T47D (cell line): ENCODE results near the gene RUFY3.
"Not testable (repeated sequence)": the region's sequence is repeated elsewhere in the genome, so short reads cannot be mapped to it uniquely, and the experiment has no call there.

Experiments used
- DNase-seq, 2 experiments: peaks; one replicate each; pipeline versions ENCODE4 v3.0.0 to v3.0.0-alpha.2; 2011 to 2012; ENCODE audit warnings: low read depth in 1 of 2, low spot score in 1 of 2
- JUND ChIP-seq: IDR thresholded peaks from 2 replicates; pipeline ENCODE4 v1.6.1; 2012; ENCODE audit warnings: low read depth
- in situ Hi-C: cut with HindIII; loops from 2 replicates; pipeline ENCODE4 v1.10.0; 2016; ENCODE audit warnings: low sequenced_read_pairs, low pct_unique_long_range_greater_than_20kb

RUFY3 gene

GRCh38 chr4:70700712-70701111, 21.1 kb upstream of the RUFY3 start:
- DNase-seq: no peak
- in situ Hi-C loops: no loop called here
- TF ChIP-seq JUND: no peak

DNA sequence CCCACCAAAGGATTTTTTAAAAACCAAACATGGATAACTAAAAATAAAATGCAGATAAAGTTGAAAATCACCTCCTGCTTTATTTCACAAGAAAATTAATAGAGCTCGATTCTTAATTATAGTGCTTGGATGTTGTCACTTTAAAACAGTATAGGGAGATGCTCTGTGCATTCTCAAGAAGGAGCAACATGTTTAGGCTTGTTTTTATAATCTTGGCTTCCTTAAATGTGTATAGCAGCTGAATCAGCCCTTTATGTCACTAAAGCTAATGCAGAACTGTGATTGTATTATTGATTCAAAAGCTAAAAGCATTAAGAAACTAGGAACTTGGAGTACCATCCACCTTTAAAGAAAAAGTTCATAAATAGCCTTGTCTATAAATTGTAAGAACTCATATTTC, 20.5 kb upstream of the RUFY3 start:
- DNase-seq: no peak
- in situ Hi-C loops: no loop called here
- TF ChIP-seq JUND: no peak

DNA sequence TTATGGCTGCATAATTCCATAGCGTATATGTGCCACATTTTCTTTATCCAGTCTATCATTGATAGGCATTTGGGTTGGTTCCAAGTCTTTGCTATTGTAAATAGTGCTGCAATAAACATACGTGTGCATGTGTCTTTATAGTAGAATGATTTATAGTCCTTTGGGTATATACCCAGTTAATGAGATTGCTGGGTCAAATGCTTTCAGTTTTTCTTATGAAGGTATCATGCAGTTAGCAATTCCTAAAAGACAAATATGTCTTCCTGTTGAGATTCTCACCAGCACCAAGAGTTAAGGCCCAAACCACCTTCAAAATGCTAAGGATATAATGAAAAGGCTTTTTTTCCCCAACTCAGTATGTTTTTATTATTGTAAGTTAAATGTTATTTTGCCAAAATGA, 19.2 kb upstream of the RUFY3 start:
- DNase-seq, in situ Hi-C loops: not testable (repeated sequence)

- no peak for DNase-seq
- in situ Hi-C loops: no loop called here
- TF ChIP-seq JUND: no peak
These were observed 18.0 kb upstream of the RUFY3 start for GRCh38 chr4:70703619-70704214.

GRCh38 chr4:70704215-70704930, 17.4 kb upstream of the RUFY3 start:
- TF ChIP-seq JUND: no peak
- in situ Hi-C loops: no loop called here
- DNase-seq: peak; percentile 70 to 79

DNA sequence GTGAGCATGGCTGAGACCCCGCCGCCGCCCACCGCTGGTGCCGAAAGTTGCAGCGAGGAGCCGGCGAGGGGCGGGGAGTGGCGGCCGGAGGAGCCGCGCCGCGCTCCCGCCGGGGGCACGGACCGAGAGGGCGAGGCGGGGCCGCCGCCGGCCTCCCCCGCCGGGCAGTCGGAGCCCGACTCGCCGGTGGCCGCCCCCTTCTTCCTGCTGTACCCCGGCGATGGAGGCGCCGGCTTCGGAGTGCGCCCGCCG, 16.9 kb upstream of the RUFY3 start:
- no peak for DNase-seq
- TF ChIP-seq JUND: no peak
- in situ Hi-C loops: no loop called here

GRCh38 chr4:70705183-70706043, 16.4 kb upstream of the RUFY3 start:
- no peak for TF ChIP-seq JUND
- in situ Hi-C loops: no loop called here
- DNase-seq: peak; percentile 41 to 68

DNA sequence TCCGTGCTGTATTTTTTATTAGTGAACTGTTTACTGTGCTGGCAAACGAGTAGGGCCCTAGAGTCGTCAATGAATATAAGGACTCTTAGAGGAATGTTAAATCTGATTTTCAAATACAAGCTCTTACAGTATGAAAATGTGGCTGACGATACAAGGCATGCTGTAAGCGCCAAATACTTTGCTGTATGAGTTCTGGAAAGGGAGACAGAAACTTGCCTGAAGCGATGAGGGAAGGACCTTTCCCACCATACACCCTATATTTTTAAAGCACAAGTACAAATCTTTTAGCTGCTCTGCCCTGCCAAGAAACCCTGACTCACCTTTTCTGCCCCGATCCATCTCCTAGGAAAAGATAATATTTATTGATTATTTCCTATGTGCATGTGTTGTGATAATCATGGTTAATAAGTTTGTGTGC, 15.7 kb upstream of the RUFY3 start:
- in situ Hi-C loops: no loop called here
- DNase-seq: no peak
- TF ChIP-seq JUND: no peak

GRCh38 chr4:70706516-70706915, 15.2 kb upstream of the RUFY3 start:
- no peak for TF ChIP-seq JUND
- no peak for DNase-seq
- in situ Hi-C loops: no loop called here

- no peak for TF ChIP-seq JUND
- in situ Hi-C loops: no loop called here
- peak in 1 of 2 experiments; percentile 69 for DNase-seq
These were observed 12.1 kb upstream of the RUFY3 start for GRCh38 chr4:70709611-70710205.

GRCh38 chr4:70711599-70711998, 10.2 kb upstream of the RUFY3 start:
- in situ Hi-C loops: no loop called here
- TF ChIP-seq JUND: no peak
- DNase-seq: no peak

DNA sequence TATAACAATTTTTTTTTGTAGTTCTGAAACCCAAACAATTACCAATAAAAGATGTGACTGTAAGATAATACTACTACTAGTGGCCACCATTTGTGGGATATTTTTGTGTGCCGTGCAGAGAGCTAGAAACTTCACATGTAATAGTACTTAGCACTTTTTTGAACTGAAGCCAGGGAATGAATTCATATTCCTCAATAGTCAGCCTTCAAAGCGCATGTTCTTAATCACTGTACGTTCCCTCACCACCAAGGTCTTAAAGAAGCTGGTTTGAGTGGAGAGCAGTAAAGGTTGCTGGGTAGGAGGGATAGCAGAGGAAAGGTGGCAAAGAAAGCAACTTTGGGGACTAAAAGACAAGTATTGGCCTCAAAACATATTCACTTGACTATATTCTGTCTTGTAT, 9.6 kb upstream of the RUFY3 start:
- TF ChIP-seq JUND: no peak
- no peak for DNase-seq
- in situ Hi-C loops: no loop called here
